ENCODE results near the gene ADPRM. TPM values are rescaled to one million over a fixed set of nuclear protein-coding genes. Genes with fewer than 3 reads are reported as not detected.

ADPRM gene
- total and polyA plus RNA-seq, 2 donors (not counting 1 experiment from before 2014, with no cell fraction given), result 11.3 to 17.0 TPM

DNA sequence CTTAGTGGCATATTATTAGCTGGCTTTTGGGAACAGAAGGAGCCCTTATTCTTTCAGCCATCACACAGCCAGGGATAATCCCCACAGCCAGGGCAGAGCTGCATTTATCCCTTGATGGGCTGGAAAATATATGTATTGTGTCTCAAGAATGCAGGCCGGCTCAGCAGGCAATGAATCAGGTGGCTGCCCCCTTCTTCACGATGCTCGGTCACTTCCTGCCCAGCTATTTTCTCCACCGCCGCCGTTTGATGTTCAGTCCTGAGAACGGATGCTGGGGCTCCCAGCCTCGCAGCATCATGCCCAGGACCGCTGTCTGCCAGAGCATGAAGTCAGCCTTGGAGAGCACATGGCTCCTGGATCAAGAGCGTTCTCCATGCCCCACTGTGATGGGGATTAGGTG lies 36.0 kb upstream of the ADPRM start:
- H3K27me3 ChIP-seq (ENCODE audit: control insufficient read depth, insufficient read depth, low read length), result no peaks in the 10 kb centered on the region
- DNase-seq (ENCODE audit: low read depth in 2 of 2), result no peak
- no peak overlapping the region for H3K4me2 ChIP-seq (ENCODE audit: extremely low read depth, insufficient read depth, low read length)
- H3K4me1 ChIP-seq (ENCODE audit: control insufficient read depth, extremely low read depth, insufficient read depth, low read length), result no peaks in the 10 kb centered on the region
- H3K27ac ChIP-seq (ENCODE audit: insufficient read depth, low read length), result no peak overlapping the region
- H3K9me3 ChIP-seq (ENCODE audit: control insufficient read depth, insufficient read depth, low read depth, low read length), result no peaks in the 10 kb centered on the region
- no peaks in the 10 kb centered on the region for H4K20me1 ChIP-seq (ENCODE audit: control insufficient read depth, extremely low read depth, insufficient read depth, low read length)
- H2AFZ ChIP-seq (ENCODE audit: low read length), result no peak overlapping the region
- TF ChIP-seq, protein P1, sequence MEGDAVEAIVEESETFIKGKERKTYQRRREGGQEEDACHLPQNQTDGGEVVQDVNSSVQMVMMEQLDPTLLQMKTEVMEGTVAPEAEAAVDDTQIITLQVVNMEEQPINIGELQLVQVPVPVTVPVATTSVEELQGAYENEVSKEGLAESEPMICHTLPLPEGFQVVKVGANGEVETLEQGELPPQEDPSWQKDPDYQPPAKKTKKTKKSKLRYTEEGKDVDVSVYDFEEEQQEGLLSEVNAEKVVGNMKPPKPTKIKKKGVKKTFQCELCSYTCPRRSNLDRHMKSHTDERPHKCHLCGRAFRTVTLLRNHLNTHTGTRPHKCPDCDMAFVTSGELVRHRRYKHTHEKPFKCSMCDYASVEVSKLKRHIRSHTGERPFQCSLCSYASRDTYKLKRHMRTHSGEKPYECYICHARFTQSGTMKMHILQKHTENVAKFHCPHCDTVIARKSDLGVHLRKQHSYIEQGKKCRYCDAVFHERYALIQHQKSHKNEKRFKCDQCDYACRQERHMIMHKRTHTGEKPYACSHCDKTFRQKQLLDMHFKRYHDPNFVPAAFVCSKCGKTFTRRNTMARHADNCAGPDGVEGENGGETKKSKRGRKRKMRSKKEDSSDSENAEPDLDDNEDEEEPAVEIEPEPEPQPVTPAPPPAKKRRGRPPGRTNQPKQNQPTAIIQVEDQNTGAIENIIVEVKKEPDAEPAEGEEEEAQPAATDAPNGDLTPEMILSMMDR (conservative IDR thresholded peaks at IDR 0.05 in 1 of 2, IDR thresholded peaks at IDR 0.05 in 1 of 2; ENCODE audit: low read depth in 1 of 2, low read length in 2 of 2), result no peak
- no peak for TF ChIP-seq EZH2 (IDR thresholded peaks at IDR 0.05; ENCODE audit: low read length, missing control alignments)
- H3K79me2 ChIP-seq (ENCODE audit: control insufficient read depth, insufficient read depth, low read length), result no peaks in the 10 kb centered on the region
- H3K4me3 ChIP-seq (replicated peaks in 1 of 4; ENCODE audit: control extremely low read depth in 1 of 4, insufficient read depth in 1 of 4, low read depth in 3 of 4, low read length in 4 of 4), result no peak overlapping the region
- H3K36me3 ChIP-seq (ENCODE audit: control insufficient read depth, insufficient read depth, low read length), result no peaks in the 10 kb centered on the region
- no peak overlapping the region for H3K9ac ChIP-seq (ENCODE audit: insufficient read depth, low read length)

GRCh38 chr17:10663231-10663630 lies 34.2 kb upstream of the ADPRM start:
- no peak overlapping the region for H3K27ac ChIP-seq (ENCODE audit: insufficient read depth, low read length)
- no peaks in the 10 kb centered on the region for H3K36me3 ChIP-seq (ENCODE audit: control insufficient read depth, insufficient read depth, low read length)
- H3K4me1 ChIP-seq (ENCODE audit: control insufficient read depth, extremely low read depth, insufficient read depth, low read length), result no peaks in the 10 kb centered on the region
- TF ChIP-seq EZH2 (IDR thresholded peaks at IDR 0.05; ENCODE audit: low read length, missing control alignments), result no peak
- TF ChIP-seq, protein P1 (conservative IDR thresholded peaks at IDR 0.05 in 1 of 2, IDR thresholded peaks at IDR 0.05 in 1 of 2; ENCODE audit: low read depth in 1 of 2, low read length in 2 of 2), result no peak
- DNase-seq (ENCODE audit: low read depth in 2 of 2), result no peak
- no peak overlapping the region for H3K4me3 ChIP-seq (replicated peaks in 1 of 4; ENCODE audit: control extremely low read depth in 1 of 4, insufficient read depth in 1 of 4, low read depth in 3 of 4, low read length in 4 of 4)
- H3K9me3 ChIP-seq (ENCODE audit: control insufficient read depth, insufficient read depth, low read depth, low read length), result no peaks in the 10 kb centered on the region
- H3K79me2 ChIP-seq (ENCODE audit: control insufficient read depth, insufficient read depth, low read length), result no peaks in the 10 kb centered on the region
- H3K27me3 ChIP-seq (ENCODE audit: control insufficient read depth, insufficient read depth, low read length), result no peaks in the 10 kb centered on the region
- no peak overlapping the region for H2AFZ ChIP-seq (ENCODE audit: low read length)
- H3K9ac ChIP-seq (ENCODE audit: insufficient read depth, low read length), result no peak overlapping the region
- no peaks in the 10 kb centered on the region for H4K20me1 ChIP-seq (ENCODE audit: control insufficient read depth, extremely low read depth, insufficient read depth, low read length)
- H3K4me2 ChIP-seq (ENCODE audit: extremely low read depth, insufficient read depth, low read length), result no peak overlapping the region

DNA sequence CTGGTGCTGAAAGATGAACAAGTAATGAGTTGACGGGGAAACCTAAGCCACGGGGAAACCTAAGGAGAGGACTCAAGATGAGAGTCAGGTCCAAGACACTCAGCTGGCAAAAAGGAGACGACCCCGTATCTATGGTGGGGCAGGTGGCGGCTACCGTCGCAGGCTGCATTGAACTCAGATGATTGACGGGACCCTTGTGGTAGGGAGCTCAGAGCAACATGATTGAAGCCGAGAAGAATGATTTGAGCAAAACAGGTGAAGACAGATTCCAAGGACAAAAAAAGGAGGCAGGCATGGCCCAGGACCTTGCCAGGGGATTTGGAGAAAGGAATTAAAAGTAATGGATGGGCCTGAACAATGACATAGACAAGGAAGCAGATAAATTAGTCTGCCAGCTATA lies 32.8 kb upstream of the ADPRM start:
- Histone ChIP-seq H4K20me1 (ENCODE audit: control insufficient read depth, extremely low read depth, insufficient read depth, low read length) (no peaks in the 10 kb centered on the region), H3K4me3 (replicated peaks in 1 of 4; ENCODE audit: control extremely low read depth in 1 of 4, insufficient read depth in 1 of 4, low read depth in 3 of 4, low read length in 4 of 4) (no peak overlapping the region)
- DNase-seq (ENCODE audit: low read depth in 2 of 2), result no peak

More for the DNA sequence above, 32.8 kb upstream of the ADPRM start:
- TF ChIP-seq, protein P1 (conservative IDR thresholded peaks at IDR 0.05 in 1 of 2, IDR thresholded peaks at IDR 0.05 in 1 of 2; ENCODE audit: low read depth in 1 of 2, low read length in 2 of 2), result no peak
- TF ChIP-seq EZH2 (IDR thresholded peaks at IDR 0.05; ENCODE audit: low read length, missing control alignments), result no peak
- Histone ChIP-seq H3K4me2 (ENCODE audit: extremely low read depth, insufficient read depth, low read length) (no peak overlapping the region), H2AFZ (ENCODE audit: low read length) (no peak overlapping the region), H3K27ac (ENCODE audit: insufficient read depth, low read length) (no peak overlapping the region), H3K27me3 (ENCODE audit: control insufficient read depth, insufficient read depth, low read length) (no peaks in the 10 kb centered on the region), H3K9me3 (ENCODE audit: control insufficient read depth, insufficient read depth, low read depth, low read length) (no peaks in the 10 kb centered on the region), H3K9ac (ENCODE audit: insufficient read depth, low read length) (no peak overlapping the region), H3K36me3 (ENCODE audit: control insufficient read depth, insufficient read depth, low read length) (no peaks in the 10 kb centered on the region), H3K4me1 (ENCODE audit: control insufficient read depth, extremely low read depth, insufficient read depth, low read length) (no peaks in the 10 kb centered on the region), H3K79me2 (ENCODE audit: control insufficient read depth, insufficient read depth, low read length) (no peaks in the 10 kb centered on the region)
